Activated CD4-positive, alpha-beta T cell treated with anti-CD3 and anti-CD28 coated beads, Interleukin-2, amount 50 U/mL, for 16 hours (primary cell): Measurements from ENCODE around the gene MISP.
"Not testable (repeated sequence)": the region's sequence is repeated elsewhere in the genome, so short reads cannot be mapped to it uniquely, and the experiment has no call there.

Experiments used
- DNase-seq: peaks from one replicate; pipeline ENCODE4 v3.0.0-alpha.2; 2020

MISP gene

DNA sequence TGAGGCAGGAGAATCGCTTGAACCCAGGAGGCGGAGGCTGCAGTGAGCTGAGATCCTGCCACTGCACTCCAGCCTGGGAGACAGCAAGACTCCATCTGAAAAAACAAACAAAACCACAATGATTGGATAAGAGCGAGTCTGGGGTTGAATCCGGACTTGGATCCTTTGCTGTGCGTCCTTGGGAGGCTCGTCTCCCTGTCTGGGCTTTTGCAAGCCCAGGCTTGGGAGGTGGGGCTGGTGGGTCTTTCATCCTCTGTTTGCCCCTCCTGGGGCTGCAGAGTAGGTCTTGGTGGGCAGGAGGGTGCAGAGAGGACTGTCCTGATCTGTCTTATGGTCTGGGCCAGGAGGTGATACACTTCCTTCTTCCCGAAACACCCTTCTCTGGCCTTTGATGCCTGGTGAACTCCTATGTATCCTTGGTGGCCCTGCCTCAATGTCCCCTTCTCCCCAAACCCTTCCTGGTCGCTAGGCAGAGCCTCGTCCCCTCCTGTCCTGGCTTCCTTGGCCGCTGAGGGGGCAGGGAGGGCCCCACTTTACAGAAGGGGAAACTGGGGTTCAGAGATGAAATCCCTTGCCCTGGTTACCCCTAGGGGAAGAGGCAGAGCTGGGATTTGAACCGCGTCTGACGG, 25.3 kb upstream of the MISP start:
- no peak for DNase-seq

DNA sequence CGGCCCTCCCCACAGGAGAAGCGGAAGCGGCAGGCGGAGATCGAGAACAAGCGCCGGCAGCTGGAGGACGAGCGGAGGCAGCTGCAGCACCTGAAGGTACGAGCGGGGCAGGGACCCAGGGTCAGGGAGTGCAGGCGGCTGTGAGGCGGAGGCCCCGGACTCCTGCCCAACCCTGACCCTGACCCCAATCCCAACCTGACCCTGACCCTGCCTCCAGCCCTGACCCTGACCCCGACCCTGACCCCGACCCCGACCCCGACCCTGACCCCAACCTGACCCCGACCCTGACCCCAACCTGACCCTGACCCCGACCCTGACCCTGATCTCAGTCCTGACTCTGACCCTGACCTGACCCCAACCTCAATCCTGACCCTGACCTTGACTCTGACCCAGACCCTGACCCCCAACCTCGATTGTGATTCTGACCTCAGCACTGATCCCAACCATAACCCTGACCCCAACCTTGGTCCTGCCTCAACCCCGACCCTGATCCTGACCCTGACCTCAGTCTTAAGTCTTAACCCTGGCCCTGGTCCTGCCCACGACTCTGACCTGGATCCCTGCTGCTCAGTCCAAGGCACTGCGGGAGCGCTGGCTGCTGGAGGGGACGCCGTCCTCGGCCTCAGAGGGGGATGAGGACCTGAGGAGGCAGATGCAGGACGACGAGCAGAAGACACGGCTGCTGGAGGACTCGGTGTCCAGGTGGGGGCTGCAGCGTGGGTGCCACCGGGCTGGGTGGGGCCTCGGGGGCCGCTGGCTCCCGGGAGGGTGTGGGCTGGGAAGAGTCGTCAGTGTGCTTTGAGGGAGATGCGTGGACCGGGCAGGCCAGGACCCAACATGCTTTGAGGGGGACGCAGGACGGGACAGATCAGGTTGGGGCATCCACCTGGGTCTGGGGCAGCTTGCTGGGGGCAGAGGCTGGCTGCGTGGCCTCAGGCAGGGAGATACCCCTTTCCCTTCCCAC, 23.6 kb upstream of the MISP start:
- no peak for DNase-seq

DNA sequence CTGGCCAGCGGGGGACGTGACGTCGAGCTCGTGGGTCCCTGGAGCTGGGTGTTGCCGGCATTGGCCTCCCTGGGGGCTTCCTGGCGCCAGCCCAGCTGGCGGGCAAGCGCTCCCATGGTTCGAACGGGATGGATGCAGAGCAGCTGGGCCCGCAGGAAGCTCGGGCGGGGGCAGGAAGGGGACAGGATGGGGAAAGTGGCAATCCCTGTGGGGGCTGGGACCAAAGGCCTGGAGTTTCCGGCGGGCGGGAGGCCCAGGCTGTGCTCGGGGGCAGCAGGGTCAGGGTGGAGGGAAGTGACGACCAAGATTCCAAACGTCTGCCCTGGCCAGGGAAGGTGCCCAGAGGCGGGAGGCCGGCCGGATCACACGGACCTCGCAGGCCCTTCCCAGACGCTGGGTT, 22.9 kb upstream of the MISP start:
- DNase-seq: no peak

DNA sequence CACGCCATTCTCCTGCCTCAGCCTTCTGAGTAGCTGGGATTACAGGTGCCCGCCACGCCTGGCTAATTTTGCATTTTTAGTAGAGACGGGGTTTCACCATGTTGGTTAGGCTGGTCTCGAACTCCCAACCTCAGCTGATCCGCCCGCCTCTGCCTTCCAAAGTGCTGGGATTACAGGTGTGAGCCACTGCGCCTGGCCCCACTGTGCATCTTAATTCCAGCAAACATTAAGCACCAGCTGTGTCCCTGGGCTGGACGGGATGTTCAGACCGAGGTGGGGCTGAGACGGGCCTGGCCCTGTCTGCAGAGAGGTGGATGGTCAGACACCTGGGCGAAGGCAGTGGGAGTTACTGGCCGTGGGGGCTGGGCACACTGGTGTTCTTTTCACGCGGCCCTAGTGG, 21.3 kb upstream of the MISP start:
- not testable (repeated sequence) for DNase-seq

DNA sequence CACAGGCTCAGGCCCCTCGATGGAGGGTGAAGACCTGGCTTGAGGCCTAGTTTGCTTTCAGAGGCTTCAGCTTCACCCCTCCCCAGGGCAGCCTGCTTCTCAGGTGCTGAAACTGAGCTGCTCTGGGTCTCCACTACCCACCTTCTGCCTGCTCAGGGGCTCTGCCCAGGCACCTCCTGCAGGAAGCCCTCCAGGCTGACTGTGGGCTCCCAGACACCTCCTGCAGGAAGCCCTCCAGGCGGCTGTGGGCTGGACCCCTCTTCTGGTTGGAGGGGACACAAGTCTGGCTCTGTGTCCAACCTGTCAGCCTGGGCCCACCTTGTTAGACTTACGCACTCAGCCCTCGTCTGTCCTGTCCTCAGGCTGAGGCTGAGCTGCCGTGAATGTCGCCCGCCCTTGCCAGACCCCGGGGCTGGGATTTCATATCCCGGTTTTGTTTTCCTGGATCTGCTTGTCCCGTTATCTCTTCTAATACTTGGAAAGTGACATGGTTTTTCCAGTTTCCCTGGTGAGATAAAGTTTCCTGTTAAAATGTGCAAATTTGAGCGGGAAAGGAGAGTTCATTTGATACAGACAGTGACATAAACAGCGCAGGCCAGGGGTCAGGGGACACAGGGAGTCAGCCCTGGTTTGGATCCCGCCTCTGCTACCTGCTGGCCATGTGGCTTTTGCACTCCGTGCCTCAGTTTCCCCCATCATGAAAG, 20.8 kb upstream of the MISP start:
- DNase-seq: no peak

DNA sequence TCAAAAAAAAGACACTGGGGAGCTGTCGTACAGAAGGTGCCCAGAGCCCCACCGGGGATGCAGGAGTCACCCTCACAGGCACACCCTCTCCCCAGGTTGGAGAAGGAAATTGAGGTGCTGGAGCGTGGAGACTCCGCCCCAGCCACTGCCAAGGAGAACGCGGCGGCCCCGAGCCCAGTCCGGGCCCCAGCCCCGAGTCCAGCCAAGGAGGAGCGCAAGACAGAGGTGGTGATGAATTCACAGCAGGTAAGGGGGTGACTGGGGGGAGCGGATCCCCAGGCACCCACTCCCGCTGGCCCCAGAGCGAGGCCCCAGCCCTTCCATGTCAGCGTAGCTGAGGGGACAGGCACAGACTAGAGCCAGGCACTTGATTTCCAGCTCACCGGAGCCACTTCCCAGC, 19.9 kb upstream of the MISP start:
- no peak for DNase-seq

DNA sequence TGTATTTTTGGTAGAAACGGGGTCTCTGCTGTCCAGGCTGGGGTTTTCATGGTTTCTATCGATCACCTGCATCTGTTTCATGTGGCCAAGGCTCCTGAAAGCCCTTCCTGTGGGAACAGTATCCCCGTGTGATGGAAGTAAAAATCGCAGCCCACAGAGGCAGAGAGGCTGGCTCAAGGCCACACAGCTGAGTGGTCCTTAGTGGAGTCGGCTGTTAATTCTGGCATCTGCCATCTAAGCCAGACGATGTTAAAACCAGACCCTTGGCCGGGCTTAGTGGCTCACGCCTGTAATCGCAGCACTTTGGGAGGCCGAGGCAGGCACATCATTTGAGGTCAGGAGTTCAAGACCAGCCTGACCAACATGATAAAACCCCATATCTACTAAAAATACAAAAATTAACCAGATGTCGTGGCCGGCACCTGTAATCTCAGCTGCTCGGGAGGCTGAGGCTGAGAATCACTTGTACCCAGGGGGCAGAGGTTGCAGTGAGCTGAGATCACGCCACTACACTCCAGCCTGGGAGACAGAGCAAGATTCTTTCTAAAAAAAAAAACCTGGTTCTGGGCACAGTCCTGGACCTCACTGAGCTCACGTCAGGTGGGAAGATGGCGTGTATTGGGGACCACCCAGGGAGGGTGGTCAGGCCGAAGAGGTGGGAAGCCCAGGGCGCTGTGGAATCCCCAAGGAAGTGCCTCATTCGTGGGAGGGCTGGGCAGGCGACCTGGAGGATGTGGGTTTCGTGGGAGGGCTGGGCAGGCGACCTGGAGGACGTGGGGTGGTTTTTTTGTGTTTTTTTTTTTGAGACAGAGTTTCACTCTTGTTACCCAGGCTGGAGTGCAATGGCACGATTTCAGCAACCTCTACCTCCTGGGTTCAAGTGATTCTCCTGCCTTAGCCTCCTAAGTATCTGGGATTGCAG, 18.5 kb upstream of the MISP start:
- no peak for DNase-seq

DNA sequence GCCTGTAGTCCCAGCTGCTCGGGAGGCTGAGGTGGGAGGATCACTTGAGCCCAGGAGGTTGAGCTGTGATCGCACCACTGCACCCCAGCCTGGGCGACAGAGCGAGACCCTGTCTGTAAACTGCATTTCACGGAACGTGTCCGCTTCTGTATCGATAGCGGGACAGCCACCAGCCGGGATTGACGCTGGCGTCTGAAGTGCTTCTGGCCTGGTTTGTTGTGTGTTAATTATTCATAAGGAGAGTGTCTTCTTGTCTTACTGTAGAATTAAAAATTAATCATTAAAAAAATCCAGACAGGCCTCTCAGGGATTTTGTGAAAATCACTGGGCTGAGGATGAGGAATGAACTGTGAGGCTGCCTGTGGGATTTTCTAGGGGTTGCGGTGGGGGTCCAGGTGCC, 16.2 kb upstream of the MISP start:
- DNase-seq: no peak

DNA sequence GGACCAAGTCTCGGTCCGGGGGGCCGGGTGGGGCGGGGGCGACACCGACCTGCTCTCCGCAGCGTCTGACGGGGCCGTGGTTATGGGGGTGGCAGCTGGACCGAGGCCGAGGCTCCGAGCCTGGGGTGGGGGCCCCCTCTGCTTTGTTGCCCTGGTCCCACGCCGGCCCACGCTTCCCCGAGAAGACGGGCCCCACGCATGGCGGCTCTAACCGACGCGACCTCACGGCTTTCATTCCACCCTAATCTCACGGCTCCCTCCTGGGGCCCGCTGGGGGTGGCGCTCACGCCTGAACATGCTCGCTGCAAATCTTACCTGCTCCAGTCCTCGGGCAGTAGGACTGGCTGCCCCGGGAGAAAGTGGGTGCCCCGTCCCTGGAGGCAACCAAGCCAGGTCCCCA, 14.8 kb upstream of the MISP start:
- DNase-seq: no peak

DNA sequence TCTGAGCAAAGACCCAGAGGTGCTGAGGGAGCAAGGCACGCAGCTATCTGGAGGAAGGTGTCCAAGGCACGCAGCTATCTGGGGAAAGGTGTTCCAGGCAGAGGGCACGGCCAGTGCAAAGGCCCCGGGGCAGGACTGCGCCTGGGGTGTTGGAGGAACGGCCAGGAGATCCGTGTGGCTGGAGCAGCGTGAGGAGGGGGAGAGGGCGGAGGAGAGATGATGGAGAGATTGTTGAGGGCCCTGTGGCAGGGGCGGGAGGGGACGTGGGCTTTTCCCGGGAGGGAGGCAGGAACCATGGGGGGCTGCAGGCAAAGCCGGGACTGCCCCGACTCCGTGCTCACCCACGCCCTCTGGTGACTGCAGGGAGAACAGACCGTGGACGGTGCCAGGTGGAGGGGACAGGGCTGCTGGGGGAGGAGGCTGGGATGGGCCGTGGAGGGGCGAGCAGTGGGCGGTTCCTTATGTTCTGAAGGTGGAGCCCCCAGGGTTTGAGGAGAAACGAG, 13.3 kb upstream of the MISP start:
- peak; percentile 54 for DNase-seq

DNA sequence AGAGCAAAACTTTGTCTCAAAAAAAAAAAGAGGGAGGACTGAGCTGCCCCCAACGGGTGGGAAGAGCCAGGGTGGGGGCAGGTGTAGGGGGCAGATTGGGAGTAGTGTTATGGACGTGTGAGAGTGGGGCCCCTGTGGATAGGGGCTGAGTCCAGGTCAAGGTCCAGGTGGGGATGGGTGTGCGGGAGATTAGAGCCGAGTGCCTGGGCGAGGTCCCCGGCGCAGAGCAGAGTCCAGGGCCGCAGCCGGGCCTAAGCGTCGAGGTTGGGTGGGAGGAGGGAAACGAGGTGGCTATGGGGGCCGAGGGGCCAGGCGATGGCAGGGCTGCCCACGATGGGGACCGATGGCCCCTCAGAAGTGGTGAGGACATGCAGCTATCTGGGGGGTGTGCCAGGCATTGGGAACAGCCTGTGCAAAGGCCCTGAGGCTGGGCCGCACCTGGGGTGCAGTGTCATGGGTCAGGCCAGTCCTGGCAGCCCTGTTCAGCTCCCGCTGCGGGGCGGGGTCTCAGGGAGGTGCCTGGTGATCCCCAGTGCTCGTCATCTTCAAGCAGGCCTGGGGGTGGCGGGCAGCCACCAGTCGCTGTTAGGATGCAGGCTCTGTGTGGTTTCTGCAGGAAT, 12.3 kb upstream of the MISP start:
- no peak for DNase-seq

DNA sequence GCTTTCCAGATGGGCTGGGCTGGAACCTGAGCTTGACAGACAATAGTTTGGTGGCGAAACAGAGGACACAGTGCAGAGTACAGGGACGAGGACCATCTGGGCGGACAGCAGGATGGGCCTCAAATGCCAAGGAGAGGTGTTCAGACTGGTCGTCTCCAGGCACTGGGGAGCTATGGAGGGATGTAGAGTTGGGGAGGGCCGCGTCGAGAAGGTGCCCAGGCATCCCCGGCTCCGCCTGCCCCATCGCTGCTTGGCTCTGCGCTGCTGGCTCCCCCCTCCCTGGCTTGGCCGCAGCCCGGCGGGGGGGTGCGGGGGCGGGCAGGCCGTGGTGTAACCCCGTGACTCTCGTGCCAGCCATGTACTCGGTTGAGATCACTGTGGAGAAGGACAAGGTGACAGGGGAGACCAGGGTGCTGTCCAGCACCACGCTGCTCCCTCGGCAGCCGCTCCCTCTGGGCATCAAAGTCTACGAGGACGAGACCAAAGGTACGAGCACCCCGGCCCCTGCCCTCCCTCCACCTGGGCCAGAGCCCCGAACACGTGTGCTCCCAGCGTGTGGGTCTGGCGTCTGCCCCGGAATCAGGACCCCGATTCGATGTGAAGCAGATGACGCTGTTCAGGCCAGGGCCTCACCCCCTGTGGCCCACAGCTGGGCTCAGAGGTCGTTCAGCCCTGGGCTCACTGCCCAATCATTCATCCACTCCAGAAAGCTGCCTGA, 10.8 kb upstream of the MISP start:
- DNase-seq: no peak

DNA sequence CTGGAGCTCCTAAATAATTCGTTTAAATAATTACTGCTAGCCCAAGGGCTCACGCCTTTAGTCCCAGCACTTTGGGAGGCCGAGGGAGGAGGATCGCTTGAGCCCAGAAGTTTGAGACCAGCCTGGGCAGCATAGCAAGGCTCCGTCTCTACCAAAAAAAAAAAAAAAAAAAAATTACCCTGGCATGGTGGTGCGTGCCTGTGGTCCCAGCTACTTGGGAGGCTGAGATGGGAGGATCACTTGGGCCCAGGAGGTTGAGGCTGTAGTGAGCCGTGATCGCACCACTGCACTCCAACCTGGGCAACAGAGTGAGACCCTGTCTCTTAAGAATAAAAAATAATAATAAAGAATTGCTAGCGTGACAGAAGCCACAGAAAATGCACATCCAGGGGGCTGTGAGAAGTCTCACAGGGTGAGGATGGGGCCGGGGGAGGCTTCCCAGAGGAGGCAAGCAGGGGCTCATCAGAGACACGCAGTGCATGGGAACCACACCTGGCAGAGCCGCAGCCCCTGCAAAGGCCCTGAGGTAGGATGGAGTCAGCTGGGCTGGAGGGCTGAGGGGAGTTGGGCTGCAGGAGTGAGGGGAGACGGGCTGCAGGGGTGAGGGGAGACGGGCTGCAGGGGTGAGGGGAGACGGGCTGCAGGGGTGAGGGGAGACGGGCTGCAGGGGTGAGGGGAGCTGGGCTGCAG, 10.0 kb upstream of the MISP start:
- not testable (repeated sequence) for DNase-seq

DNA sequence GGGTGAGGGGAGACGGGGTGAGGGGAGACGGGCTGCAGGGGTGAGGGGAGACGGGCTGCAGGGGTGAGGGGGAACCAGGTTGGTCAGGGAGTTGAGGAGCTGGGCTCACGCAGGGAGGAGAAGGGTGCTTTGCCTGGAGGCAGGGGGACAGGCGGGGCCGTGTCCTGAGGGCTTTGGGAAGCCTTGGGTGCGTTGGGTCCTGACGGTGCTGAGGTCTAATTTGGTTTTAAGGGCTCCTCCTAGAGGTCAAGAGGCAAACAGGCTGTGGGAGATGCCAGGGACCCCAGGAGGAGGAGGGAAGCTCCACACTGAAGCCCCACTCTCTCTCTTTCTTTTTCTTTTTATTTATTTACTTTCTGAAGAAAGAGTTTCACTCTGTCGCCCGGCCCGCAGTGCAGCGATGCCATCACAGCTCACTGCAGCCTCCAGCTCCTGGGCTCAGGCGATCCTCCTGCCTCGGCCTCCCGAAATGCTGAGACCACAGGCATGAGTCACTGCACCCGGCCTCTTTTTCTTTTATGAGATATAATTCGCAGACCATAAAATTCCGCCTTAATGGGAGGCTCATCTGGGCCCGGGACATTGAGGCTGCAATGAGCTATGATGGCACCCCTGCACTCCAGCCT, 9.3 kb upstream of the MISP start:
- peak; percentile 5 for DNase-seq

DNA sequence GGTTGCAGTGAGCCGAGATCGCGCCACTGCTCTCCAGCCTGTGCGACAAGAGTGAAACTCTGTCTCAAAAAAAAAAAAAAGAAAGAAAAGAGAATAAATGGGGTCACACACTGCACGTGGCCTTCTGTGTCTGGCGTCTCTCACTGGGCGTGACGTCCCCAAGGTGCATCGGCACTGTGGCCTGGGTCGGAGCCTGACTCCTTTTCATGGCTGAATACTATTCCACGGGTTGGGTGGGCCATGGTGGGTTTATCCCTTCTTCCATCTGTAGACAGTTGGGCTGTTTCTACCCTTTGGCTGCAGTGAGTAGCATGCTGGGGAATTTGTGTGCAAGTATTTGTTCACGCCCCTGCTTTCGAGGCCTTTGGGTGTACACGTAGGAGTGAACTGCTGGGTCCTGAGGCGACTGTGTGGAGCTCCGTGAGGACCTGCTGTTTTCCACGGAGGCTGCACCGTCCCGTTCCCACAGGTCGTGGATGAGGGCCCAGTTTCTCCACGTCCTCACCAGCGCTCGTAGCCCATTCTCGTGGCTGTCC, 8.3 kb upstream of the MISP start:
- no peak for DNase-seq

DNA sequence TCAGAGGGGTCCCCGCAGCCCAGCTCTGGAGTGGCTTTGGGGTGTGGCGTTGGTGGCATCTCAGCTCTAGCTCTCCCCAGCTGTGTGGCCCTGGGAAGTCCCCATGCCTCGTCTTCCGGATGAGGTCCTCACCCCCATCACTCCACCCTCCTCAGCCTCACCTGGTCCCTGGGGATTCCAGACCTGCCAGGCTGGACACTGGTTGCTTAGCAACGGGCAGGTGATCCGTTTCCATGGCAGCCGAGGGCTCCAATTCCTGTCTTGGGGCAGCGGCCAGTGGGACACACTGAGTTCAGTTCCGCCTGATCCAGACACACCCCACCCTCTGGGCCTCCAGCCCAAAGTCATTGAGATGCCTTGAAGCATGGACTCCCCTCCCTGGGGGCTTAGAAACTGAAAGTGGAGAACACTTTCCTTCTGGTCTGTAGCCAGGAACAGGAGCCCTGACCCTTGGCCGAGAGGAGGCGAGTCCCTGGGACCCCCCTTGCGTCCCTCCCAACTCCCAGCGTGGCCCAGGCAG, 7.7 kb upstream of the MISP start:
- DNase-seq: no peak

DNA sequence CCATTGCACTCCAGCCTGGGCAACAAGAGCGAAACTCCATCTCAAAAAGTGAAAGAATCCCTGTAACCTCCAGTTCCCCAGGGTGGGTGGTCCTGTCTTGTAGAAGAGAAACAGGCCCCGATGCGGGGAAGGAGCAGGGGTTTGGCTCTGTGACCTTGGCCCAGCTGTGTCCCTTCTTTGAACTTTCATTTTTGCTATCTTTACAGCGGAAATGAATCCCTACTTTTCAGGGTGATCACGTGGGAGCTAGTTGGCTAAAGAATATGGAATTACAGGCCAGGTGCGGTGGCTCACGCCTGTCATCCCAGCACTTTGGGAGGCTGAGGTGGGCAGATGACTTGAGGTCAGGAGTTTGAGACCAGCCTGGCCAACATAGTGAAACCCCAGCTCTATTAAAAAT, 5.8 kb upstream of the MISP start:
- DNase-seq: not testable (repeated sequence)

DNA sequence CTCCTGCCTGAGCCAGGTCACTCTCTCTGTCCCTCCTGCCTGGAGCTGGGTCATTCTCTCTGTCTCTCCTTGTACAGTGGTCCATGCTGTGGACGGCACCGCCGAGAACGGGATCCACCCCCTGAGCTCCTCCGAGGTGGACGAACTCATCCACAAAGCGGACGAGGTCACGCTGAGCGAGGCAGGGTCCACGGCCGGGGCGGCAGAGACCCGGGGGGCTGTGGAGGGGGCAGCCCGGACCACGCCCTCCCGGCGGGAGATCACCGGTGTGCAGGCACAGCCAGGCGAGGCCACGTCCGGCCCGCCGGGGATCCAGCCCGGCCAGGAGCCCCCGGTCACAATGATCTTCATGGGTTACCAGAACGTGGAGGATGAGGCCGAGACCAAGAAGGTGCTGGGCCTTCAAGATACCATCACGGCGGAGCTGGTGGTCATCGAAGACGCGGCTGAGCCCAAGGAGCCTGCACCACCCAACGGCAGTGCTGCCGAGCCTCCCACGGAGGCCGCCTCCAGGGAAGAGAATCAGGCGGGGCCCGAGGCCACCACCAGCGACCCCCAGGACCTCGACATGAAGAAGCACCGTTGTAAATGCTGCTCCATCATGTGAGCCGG, 4.6 kb upstream of the MISP start:
- DNase-seq: no peak

DNA sequence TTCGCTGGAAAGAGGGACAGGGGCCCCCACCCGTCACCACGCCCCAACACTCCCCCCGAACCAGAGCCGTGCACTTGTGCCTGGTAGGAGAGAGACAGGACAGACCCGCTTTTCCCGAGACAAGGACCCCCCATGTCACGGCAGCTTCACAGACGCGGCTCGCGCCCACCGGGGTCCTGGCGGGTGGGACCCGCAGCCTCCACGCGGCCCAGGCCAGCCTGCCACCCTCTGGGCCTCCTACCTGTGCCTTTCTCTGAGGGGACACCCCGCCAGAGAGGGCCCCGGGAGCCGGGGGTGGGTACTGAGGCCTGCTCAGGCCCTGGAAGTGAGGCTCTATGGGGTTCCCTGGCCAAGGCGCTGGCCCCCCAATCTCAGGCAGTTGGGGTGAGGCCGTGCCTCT, 4.0 kb upstream of the MISP start:
- no peak for DNase-seq
